Measurements from ENCODE around the gene TRPM3. TPM values are rescaled to one million over a fixed set of nuclear protein-coding genes. Genes with fewer than 3 reads are reported as not detected.

Gene TRPM3
- total RNA-seq, 1 donor from 2014 or later: 0.25 TPM

GRCh38 chr9:71146511-71146910, 25.1 kb upstream of the TRPM3 start:
- Histone ChIP-seq H3K27ac (no peak overlapping the region), H3K4me3 (no peak overlapping the region), H3K9me3 (no peaks in the 10 kb centered on the region), H3K36me3 (no peaks in the 10 kb centered on the region), H3K27me3 (no peaks in the 10 kb centered on the region), H3K4me1 (no peaks in the 10 kb centered on the region)
- no peak for DNase-seq (ENCODE audit: extremely low spot score in 2 of 2)
- TF ChIP-seq POLR2AphosphoS5 (IDR thresholded peaks at IDR 0.05; ENCODE audit: insufficient read depth in 1 of 2, low read depth in 1 of 2): no peak
- TF ChIP-seq CTCF (IDR thresholded peaks at IDR 0.05): no peak
- TF ChIP-seq POLR2A (IDR thresholded peaks at IDR 0.05): no peak
- intact Hi-C loops (cut with DNase I): no loop called here

GRCh38 chr9:71145179-71145578, 23.8 kb upstream of the TRPM3 start:
- intact Hi-C loops (cut with DNase I): no loop called here
- H3K9me3 ChIP-seq: no peaks in the 10 kb centered on the region
- no peak for DNase-seq (ENCODE audit: extremely low spot score in 2 of 2)
- no peaks in the 10 kb centered on the region for H3K4me1 ChIP-seq
- H3K27ac ChIP-seq: no peak overlapping the region
- no peak overlapping the region for H3K4me3 ChIP-seq
- H3K36me3 ChIP-seq: no peaks in the 10 kb centered on the region
- TF ChIP-seq CTCF (IDR thresholded peaks at IDR 0.05) (no peak), POLR2A (IDR thresholded peaks at IDR 0.05) (no peak), POLR2AphosphoS5 (IDR thresholded peaks at IDR 0.05; ENCODE audit: insufficient read depth in 1 of 2, low read depth in 1 of 2) (no peak)
- H3K27me3 ChIP-seq: no peaks in the 10 kb centered on the region

- Histone ChIP-seq H3K4me1 (no peaks in the 10 kb centered on the region), H3K36me3 (no peaks in the 10 kb centered on the region)
These were observed 23.1 kb upstream of the TRPM3 start for GRCh38 chr9:71144495-71144894.

GRCh38 chr9:71136696-71137095, 15.3 kb upstream of the TRPM3 start:
- Histone ChIP-seq H3K4me1 (no peaks in the 10 kb centered on the region), H3K36me3 (no peaks in the 10 kb centered on the region), H3K9me3 (no peaks in the 10 kb centered on the region), H3K27ac (no peak overlapping the region), H3K4me3 (no peak overlapping the region), H3K27me3 (no peaks in the 10 kb centered on the region)
- intact Hi-C loops (cut with DNase I): no loop called here
- TF ChIP-seq POLR2A (IDR thresholded peaks at IDR 0.05) (no peak), CTCF (IDR thresholded peaks at IDR 0.05) (no peak), POLR2AphosphoS5 (IDR thresholded peaks at IDR 0.05; ENCODE audit: insufficient read depth in 1 of 2, low read depth in 1 of 2) (no peak)
- no peak for DNase-seq (ENCODE audit: extremely low spot score in 2 of 2)

More at GRCh38 chr9:71144495-71144894, 23.1 kb upstream of the TRPM3 start:
- no peaks in the 10 kb centered on the region for H3K27me3 ChIP-seq
- TF ChIP-seq POLR2AphosphoS5 (IDR thresholded peaks at IDR 0.05; ENCODE audit: insufficient read depth in 1 of 2, low read depth in 1 of 2) (no peak), POLR2A (IDR thresholded peaks at IDR 0.05) (no peak), CTCF (IDR thresholded peaks at IDR 0.05) (no peak)
- no peaks in the 10 kb centered on the region for H3K9me3 ChIP-seq
- DNase-seq (ENCODE audit: extremely low spot score in 2 of 2): no peak
- H3K27ac ChIP-seq: no peak overlapping the region
- intact Hi-C loops (cut with DNase I): no loop called here
- no peak overlapping the region for H3K4me3 ChIP-seq

GRCh38 chr9:71131145-71131544, 9.7 kb upstream of the TRPM3 start:
- TF ChIP-seq CTCF (IDR thresholded peaks at IDR 0.05) (no peak), POLR2A (IDR thresholded peaks at IDR 0.05) (no peak), POLR2AphosphoS5 (IDR thresholded peaks at IDR 0.05; ENCODE audit: insufficient read depth in 1 of 2, low read depth in 1 of 2) (no peak)
- Histone ChIP-seq H3K4me1 (no peaks in the 10 kb centered on the region), H3K9me3 (no peaks in the 10 kb centered on the region), H3K27me3 (no peaks in the 10 kb centered on the region), H3K27ac (no peak overlapping the region), H3K36me3 (no peaks in the 10 kb centered on the region), H3K4me3 (no peak overlapping the region)
- DNase-seq (ENCODE audit: extremely low spot score in 2 of 2): no peak
- intact Hi-C loops (cut with DNase I): no loop called here

Data from vagina (tissue), 2 donors.